Stimulated activated CD4-positive, alpha-beta T cell treated with anti-CD3 and anti-CD28 coated beads, Interleukin-4, amount 100 ng/mL, for 48 hours (primary cell): Measurements from ENCODE around the gene ADGRG3.
A peak's percentile ranks its signal among the peaks of the same experiment; 100 is the strongest.

ENCODE experiments used
- DNase-seq, 2 donors: peaks; one replicate each; pipeline ENCODE4 v3.0.0-alpha.2; 2020; ENCODE audit warnings: low read depth in 2 of 2

The ADGRG3 gene

DNA sequence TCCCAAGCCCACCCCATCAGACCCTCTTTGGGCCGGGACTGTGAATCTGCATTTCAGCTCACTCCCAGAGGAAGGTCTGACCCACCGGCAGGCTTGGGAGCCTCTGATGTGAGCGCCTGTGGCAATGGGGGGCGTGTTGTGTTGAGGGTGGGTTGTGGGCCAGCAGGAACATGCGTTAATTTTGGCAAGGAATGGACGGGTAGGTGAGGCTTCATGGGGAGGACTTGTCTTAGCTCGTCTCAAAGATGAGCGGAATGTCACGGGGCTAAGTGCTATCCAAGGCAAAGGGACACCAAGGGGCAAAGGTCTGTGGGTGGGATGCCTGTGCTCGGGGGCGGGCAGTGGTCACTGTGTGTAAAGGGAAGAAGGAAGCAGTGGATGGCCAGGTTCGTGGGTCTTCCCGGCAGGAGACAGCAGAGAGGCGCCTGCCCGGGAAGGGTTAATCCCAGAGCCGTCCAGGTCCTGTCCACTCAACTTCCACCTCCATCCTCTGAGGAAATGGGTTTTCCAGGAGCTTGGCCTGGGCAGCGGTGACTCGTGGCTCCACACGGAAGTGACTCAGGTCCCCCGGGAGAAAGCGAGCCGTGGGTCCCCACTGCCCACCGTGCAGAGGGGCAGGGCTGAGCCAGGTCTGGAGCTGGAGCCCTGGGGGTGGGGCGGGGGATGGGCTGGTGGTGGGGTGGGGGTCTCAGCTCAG lies 22.3 kb upstream of the ADGRG3 start:
- no peak for DNase-seq

DNA sequence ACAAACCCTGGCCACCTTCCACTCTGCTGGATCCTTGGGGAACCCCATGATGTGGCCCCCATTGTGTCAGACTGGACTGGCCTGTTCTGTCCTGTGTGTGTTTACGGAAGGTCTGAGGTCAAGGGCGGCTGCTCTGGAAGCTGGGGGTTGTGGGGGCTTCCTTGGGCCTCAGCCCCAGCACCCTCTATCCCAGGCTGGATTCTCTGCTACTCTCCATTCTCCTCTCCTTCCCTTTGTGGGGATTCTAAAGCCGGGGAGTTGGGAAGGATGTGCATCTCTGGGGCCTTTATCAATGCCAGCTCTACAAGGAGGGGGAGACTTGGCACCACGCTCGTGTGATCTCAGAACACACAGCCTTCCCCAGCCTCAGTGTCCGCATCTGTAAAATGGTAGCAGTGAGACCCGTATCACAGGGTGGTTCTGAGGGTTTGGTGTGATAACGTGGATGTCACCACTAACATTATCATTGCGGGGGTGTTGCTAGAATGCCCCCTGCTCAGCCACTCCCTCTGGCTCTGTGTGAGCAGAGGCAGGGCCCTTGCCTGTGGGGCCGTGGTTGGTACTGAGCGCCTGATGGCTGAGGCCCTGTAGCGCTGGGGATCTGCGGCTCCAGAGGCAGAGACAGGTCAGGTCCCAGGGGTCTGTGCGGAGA lies 21.6 kb upstream of the ADGRG3 start:
- no peak for DNase-seq

- DNase-seq, result no peak
These were observed 20.8 kb upstream of the ADGRG3 start for GRCh38 chr16:57647136-57647875.

GRCh38 chr16:57648125-57648524 lies 20.0 kb upstream of the ADGRG3 start:
- DNase-seq, result no peak

DNA sequence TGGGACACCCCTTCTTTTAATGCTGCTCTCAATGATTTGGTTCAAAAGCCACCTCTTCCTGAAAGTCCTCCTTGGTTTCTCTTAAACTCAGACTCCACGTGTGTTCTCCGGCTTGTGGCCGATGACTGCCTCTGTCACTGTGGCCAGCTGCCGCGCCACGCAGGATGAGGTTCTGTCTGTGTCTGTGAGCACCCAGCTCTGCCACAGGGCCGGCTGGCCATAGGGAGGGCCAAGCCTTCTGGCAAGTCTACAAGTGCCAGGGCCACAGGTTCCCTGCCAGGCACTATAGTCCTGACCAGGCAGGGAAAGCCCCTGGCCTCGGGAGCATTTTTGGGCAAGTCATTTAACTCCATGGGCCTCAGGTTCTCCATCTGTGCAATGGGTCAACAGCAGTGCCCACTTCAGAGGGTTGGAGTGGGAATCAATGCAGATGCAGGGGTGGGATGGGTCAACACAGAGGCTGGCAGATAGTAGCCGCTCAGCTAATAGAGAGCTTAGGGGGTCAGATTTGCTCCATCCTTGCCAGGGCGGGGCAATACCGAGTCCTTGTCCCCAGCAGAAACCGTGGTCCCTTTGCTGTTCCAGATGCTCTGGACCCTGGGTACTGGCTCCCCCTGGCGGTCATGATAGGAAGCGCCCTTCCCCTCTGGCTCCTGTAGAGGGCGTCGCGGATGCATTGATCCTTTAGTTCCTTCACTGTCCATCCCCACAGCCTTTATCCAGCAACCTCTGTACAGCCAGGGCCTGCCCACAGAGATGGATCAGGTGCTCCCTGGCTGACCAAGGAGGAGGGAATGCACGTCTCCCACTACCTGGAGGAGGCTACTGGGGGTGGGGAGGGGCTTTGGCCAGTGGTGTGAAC lies 19.3 kb upstream of the ADGRG3 start:
- DNase-seq, result peak; percentile 71 to 85

DNA sequence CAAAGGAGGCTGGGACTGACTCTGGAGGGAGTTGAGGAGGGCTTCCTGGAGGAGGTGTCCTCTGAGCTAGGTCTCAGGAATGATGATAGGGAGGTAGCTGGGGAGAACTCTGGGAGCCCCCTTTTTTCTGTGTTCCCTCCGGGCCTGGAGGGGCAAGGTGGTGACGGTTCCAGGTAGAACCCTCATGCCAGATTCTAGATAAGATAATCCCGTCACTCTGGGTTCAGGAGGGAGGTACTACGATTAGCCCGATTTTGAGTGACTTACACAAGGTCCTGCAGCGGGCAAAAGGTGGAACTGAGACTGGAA lies 18.7 kb upstream of the ADGRG3 start:
- no peak for DNase-seq

DNA sequence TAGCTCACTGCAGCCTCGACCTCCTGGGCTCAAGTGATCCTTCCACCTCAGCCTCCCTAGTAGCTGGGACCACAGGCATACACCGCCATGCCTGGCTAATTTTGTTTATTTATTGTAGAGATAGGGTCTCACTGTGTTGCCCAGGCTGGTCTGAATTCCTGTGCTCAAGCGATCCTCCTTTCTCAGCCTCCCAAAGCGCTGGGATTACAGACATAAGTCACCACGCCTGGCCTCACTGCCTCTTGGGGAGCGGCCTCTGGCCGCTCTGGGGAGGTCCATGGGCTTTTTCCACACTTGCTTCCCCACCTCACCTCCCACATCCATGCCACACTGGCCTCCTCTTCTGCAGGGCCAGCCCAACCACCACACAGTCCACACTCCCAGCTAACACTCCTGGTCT lies 18.3 kb upstream of the ADGRG3 start:
- no peak for DNase-seq

- DNase-seq, result no peak
These were observed 16.5 kb upstream of the ADGRG3 start for GRCh38 chr16:57651344-57652333.

- no peak for DNase-seq
These were observed 15.2 kb upstream of the ADGRG3 start for GRCh38 chr16:57652695-57653471.

DNA sequence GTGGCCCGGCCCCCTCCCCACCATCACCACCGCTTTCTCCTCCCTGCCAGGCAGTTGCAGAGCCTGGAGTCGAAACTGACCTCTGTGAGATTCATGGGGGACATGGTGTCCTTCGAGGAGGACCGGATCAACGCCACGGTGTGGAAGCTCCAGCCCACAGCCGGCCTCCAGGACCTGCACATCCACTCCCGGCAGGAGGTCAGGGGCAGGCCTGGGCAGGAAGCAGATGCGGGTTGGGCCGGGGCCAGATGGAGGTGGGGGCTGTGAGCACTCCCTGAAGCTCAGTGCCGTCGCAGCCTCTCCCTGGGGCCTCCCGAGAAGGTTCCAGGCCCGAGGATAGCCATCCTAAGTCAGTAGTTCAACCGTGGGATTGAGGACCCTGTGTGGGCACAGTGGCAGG lies 14.2 kb upstream of the ADGRG3 start:
- no peak for DNase-seq

GRCh38 chr16:57656342-57656955 lies 11.7 kb upstream of the ADGRG3 start:
- no peak for DNase-seq

- DNase-seq, result no peak
These were observed 10.9 kb upstream of the ADGRG3 start for GRCh38 chr16:57657228-57657627.

GRCh38 chr16:57658130-57658877 lies 9.8 kb upstream of the ADGRG3 start:
- no peak for DNase-seq

DNA sequence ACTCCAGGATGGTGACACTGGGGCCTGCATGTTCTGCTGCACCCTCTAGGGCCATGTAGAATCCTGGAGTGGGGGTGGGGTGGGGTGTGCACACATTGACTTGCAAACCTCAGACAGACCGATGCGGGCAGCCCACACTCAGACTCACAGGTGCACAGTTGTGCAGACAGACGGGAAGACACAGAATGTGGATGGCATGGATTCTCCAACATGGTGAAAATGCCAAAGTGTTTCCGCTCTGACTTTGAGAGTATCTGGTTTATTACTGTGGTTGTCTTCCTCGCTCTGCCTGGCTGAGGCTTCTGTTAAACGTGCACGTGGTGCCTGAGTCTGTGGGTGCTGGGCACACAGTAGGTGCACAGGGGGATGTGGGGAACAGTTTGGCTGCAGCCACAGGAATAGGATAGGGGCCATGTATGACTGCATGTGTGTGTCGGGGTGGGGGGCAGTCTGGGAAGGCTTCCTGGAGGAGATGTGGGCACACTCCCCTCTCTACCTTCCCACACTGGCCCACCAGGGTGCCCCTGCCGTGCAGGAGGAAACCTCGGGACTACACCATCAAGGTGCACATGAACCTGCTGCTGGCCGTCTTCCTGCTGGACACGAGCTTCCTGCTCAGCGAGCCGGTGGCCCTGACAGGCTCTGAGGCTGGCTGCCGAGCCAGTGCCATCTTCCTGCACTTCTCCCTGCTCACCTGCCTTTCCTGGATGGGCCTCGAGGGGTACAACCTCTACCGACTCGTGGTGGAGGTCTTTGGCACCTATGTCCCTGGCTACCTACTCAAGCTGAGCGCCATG lies 9.0 kb upstream of the ADGRG3 start:
- no peak for DNase-seq

DNA sequence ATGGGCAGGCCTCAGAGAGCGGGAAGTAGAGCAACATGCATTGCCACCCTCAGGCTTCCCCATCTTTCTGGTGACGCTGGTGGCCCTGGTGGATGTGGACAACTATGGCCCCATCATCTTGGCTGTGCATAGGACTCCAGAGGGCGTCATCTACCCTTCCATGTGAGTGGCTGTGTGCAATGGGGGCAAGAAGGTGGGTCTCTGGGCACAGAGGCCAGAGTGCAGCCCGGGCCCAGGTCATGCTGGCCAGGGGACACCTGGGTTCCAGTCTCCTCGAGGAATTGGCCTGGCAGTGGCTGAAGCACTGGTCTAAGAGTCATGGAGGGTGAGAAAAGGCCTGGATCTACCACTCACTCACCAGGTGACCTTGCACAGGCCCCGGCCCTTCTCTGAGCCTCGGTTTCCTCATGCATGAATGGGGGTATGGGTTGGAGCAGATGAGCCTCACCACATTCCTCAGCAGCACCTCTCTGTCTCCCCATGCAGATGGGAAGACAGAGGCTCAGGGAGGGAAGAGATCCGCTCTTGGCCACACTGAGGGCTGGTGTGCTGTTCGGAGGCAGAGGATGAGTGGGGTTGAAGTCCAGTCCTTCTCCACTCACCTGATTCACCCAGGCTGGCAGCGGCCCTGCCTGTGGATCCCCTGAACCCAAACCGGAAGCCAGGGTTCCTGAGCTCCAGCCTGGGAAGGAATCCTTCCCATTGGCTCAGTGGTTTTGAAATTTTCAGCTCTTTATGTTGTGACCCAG lies 7.2 kb upstream of the ADGRG3 start:
- DNase-seq, result no peak

DNA sequence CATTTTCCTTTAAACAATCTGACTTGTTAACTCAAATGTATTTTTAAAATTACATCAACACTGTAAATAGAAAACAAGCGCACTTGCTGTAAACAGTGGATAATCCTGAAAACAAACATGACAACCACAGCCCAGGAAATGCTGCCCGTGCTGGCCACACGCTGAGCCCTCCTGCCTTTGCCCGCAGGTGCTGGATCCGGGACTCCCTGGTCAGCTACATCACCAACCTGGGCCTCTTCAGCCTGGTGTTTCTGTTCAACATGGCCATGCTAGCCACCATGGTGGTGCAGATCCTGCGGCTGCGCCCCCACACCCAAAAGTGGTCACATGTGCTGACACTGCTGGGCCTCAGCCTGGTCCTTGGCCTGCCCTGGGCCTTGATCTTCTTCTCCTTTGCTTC lies 6.6 kb upstream of the ADGRG3 start:
- DNase-seq, result no peak
